Measurements from ENCODE around the gene KDM8.

The KDM8 gene

DNA sequence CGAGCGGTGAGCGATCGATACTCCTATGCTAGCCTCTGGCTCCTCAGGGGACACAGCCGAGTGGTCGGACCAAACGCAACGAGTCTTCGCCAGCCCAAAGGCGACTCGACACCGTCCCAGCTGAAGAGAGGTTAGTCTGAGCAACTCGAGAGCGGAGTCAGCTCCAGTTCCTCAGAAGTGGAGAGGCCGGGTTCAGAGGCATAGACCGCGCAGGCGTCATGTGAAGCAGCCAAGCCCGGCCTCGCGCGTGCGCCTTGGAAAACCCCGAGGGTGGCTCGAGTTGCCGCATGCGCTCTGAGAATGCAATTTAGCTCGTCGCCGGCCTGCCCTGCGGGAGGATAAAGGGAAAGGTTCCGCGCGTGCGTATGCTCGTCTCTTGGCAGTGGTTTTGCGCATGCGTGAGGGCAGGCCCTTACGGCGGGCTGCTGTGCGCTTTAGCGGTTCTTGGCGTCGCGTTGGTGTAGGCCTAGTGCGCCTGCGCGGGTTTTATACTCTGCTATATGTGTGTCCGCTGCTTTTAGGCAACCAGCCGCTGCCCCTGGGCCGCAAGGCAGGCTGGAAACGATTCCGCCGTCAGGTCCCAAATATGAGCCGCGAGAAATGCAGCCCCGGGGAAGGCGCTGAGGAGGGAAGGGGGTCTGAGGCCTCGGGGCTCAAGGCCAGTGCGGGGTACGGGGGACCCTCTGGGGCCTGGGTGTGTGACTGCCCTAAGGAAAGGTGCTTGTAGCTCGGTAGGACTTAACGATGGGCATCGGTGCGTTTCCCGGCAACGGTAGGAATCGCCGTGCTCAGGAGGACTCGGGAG, at the start of gene KDM8:
Gene KDM8 (plus strand): TSS at position 20 of the 805 bp plus-strand sequence. CDS start 6,598 bp downstream, outside the sequence.
- DNase-seq = peak; percentile 84 to 100 (median 98)

DNA sequence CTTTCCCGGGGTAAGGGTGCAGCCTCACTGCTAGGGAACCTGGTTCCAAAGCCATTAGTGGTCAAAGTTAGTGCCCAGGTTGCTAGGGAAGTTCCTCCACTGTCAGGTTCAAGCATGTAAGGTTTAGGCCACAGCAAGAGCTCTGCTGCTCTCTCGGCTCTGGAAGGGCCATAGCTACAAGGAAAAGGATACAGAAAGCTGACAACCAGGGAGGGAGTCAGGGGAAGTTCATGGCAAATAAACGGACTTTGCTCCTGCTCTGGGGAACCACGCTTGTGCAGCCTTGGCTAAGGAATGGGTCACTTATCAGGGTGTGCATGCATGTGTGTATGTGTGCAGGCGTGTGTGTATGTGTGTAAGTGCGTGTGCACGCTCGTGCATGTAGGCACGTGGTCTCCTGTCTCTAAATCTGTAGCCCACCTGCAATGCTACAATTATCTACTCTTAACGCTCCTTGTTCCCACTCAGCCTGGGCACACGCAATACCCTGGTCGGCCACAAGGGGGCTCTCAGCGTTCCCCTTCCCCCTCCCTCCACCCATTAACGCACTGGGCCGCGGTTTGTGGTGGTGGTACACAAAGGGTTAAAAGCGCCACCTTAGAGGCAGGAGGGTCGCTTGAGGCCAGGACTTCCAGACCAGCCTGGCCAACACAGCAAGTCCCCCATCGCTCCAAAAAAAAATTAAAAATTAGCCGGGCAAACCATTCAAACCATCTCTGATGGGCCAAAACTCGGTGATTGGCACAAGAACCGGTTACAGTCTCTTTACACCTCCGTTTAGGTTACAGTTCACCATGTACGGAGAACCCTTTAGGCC, 48.4 kb upstream of the KDM8 start:
- DNase-seq = peak in 22 of 58 donors; percentile 0 to 54 (median 6)

DNA sequence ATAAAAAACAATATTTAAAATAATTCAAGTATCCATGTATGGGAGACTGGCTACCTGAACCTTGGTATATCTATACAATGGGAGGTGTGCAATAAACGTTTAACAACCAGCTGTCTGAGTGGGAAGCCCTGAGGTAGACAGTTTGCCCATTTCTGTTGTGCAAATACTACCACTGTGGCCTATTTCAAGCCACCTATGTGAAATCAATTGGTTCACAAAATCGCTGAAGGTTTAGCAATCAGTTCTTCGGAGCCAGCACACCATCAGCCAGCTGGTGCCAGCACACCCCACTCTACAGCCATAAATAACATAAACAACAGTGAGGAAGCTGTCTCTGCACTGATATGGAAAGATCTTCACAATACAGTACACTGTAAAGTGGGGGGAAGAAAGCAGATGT, 46.7 kb upstream of the KDM8 start:
- peak in 1 of 58 donors; percentile 3 for DNase-seq

DNA sequence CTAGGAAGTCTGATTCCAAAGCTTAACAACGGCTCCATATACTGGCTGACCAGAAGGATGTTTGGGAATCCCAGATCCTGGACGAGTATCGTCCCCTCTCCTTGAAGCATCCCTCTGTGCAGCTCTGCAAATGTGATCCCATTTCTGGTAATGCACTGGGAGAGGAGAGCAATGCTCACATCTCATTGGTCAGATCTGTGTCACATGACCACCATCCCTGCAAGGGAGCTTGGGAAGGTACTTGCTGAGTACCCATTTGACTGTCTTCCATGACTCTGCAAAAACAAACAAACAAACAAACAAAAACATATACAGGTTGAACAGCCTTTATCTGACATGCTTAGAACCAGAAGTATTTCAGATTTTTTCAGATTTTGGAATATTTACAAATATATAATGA, 41.9 kb upstream of the KDM8 start:
- DNase-seq = no peak

DNA sequence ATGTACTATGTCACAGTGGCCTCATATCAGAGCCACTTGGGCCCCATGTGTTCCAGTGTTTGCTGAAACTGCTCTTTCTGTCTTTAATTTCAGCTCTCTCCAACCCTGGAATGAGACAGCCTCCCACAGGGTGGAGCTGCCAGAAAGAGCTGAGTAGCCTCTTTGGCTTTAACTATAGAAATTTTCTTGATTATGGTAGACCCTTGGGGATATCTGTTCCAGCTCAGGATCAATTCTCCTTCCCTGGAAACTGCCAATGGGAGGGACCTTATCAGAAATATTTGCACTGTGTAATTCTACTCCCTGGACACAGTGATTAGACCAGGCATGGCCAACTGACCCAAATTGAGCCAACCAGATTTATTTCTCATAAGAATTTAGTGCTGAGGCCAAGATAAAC, 39.0 kb upstream of the KDM8 start:
- no peak for DNase-seq

DNA sequence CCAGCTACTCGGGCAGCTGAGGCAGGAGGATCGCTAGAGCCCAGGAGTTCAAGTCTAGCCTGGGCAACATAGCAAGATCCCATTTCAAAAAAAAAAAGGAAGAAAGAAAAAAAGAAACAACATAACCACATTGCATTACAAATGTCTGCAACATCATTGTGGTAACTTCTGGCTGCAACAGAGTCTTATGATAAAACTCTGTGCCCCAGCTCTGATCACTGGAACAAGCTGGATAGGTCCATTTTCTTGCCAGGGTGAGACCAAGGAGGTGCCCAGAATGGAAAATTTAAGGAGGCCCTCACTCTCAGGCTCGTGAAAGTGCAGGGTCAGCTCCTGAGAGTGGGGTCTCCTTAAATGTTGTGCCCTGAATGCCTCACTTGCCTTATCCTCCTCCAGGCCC, 37.8 kb upstream of the KDM8 start:
- no peak for DNase-seq

DNA sequence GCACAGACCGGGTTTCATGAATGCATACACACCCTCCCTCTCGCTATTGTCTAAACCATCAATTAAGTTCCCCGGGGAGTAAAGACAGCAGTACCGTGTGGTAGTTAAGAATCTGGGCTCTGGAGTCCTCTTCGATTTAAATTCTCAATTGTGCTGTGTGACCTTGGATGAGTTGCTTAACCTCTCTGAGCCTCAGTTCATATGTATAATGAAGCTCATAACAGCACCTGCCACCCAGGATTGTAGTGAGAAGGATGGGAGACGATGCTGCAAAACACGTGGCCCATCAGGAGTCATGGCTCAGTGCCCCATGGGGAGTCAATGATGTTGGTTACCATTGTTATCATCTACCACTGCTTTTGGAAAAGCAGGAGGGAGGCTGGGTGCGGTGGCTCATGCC, 34.5 kb upstream of the KDM8 start:
- DNase-seq = no peak

DNA sequence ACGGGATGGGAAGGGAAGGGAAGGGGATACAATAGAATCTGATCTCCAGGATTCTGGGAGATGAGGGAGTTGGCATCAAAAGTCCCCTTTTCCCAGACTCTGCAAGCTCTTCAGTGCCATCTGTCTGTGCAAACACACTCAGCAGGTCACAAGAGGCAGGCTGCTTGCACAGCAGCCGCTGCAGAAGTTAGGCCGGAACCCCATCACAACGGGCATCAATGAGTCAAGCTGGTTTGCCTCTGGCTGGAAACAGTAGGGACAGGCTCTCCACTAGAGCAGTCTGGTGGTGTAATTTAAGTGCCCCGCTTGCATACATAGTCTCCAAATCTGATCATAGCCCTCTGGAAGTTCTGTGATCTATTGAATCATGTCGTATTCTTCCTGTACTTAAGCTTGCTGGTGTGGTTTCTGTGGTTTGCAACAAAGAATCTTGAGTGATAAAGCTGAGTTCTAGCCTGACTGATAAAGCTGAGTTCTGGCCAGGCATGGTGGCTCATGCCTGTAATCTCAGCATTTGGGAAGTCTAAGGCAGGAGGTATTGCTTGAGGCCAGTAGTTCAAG, 33.7 kb upstream of the KDM8 start:
- DNase-seq = no peak

DNA sequence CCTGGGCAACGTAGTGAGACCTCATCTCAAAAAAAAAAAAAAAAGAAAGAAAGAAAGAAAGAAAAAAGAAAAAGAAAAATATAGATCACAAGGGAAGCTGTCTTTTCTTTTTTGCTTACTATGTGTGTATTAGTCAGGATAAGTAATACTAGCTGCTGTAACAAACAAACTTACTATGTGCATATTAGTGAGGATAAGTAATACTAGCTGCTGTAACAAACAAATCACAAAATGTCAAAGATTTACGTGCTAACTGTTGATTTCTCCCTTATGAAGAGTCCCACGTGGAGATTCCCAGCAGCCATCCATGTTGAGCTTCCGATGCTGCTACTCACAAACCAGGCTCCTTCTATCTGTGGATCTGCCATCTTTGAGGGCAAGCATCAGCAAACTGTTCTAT, 31.7 kb upstream of the KDM8 start:
- DNase-seq = no peak

DNA sequence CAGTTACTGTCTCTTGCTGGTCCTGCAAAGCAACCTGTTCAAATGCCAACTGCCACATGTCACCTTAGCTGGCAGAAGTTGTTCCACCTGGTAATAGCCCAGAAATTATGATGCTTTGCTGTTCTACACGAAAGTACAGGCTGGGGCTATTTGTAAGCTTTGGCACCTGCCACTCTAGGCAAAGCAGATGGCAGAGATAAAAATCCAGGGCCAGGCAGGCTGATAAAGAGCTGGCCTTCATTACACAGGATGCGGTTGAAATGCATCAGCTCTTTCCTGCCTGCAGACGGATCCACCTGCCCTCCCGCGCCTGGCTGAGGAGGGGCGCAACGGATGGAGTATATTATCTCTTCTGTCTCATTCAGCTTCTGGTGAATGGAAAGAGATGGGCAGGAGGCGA, 29.3 kb upstream of the KDM8 start:
- DNase-seq = no peak

DNA sequence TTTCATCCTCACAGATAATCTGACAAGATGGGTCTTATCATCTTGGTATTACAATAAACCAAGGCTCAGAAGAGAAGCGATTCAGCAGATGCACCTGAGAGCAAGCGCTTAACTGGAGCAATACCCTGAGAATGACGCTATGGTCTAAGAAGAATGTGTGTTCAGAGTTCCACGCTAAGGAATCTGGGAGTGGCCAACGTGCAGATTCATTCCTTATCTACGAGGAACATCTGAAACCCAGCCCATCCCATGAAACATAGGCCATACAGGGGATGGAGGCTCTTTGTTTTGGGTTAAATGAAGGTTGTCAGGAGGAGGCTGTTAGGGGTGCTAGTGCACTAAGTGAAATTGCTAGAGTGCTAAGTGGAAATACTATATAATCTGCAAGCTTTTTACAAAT, 28.5 kb upstream of the KDM8 start:
- no peak for DNase-seq

DNA sequence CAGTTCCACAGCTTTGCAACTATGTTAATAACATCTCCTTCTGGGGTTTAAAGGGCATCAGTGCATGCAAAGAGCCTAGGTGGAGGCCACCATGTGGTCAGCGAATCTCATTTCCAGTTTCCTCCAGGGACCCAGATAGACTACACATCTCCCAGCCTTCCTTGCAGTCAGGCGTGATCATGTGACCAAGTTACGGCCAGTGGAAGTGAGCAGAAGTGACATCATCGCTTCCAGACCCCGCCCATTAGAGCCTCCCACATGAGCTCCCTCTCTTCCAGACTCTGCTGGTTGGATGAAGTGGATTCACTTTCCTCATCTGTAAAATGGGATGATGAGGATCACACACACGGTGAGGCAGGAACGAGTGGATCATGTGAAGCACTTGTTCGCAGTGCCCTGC, 27.4 kb upstream of the KDM8 start:
- no peak for DNase-seq

DNA sequence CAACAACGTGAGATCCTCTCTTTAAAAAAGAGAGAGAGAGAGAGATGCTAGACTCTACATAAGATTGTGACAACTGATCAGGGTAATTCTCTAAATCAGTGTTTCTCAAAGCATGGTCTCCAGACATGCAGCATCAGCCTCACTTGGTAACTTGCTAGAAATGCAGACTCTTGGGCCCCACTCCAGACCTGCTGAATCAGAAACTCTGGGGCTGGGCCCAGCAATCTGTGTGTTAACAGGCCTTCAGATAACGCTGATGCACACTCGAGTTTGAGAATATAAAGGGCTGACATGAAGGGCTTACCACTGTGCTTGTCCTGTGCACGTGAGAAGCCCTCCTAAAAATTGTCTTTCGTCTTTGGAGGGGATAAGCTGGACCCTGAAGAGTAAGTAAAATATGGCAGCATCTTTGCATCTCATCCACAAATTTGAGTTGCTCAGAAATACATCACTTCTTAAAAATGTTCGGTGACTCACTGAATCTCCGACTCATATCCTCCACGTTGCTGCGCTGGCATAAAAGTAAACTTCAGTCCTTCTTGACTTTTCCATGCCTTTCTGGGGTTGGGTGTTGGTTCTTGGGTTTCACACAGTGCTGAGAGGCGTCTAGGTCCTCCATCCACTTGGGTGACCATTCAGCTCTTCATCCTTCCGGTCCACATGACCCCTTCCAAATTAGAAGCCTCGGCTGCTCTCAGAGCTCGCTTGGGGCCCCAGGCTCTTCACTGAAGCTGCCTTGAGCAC, 26.1 kb upstream of the KDM8 start:
- no peak for DNase-seq

DNA sequence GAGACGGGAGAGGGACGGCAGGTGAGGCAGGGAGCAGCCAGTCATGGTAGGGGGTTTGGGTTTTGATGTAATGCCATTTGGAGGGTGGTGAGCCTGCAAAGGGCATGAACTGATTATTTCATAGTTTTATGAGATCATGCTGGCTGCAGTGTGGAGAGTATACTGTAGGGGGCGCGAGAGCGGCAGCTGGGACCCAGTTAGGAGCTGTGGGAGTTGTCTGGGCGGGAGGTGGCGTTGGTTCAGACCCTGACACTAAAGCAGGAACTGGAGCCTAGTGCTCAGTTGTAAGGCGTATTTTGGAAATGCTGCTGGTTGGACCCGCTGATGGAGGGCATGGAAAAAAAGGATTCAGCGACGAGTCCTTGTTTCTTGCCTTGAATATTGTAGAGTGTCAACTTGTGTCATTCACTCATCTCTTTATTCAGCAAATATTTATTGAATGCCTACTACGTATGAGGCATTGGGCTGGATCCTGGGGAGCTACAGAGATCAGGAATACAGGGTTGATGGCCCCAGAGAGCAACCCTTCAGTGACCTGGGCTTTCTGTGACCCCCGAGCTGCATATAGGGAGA, 23.7 kb upstream of the KDM8 start:
- peak in 44 of 58 donors; percentile 1 to 69 (median 18) for DNase-seq

DNA sequence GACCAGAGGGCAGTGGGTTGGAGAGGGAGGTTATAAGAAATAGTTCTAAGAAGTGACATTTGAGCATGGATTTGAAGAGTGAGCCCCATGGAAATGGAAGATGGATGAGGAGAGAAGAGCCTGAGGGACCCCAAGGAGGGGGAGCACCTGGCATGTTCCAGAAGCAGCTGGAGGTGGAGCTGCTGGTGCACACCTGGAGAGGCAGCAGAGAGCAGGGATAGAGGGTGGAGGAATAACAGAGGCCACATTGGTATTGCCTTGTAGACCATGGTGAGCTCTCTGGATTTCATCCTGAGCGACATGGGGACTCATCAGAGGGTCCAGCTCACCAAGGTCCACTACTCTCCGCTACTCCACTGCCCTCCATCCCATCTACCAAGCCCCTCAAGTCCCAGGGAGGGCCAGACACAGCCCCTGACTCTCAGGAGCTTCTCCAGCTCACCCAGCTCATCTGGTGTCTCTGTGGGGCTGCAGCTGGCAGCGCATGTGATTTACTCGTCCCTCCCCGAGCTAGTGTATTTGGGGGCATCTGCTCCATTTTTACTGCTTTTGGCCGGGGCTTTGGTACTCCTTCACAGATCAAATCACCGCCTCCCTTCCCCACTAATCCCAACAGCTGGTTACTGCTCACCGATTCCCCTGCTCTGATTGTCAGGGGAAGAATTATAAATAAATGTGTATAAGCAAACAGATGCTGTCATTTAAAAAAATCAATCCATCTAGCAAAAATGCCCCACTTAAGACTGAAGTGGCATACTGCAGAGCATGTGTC, 22.1 kb upstream of the KDM8 start:
- DNase-seq = peak in 1 of 58 donors; percentile 2

DNA sequence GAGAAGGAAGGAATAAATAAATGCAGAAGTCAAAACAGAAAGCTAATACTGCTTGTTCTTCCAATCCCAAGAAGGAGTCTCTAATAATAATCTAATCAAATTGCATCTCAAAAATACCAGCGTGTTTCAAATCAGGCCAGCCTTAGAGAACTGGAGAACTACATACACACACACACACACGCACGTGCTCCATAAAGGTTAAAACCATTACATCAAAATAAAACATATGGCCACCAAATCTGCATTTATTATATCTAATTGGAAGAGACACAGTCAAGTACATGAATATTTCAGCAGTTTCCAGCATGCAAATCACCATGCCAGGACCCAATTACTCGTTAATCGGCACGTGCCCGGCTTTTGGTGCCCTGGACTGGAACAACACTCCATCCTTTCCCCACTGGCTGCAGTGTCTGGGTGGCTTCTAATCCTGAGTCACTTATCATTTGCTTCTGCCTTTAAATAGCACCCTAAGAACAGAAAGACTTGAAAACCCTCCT, 20.4 kb upstream of the KDM8 start:
- no peak for DNase-seq

DNA sequence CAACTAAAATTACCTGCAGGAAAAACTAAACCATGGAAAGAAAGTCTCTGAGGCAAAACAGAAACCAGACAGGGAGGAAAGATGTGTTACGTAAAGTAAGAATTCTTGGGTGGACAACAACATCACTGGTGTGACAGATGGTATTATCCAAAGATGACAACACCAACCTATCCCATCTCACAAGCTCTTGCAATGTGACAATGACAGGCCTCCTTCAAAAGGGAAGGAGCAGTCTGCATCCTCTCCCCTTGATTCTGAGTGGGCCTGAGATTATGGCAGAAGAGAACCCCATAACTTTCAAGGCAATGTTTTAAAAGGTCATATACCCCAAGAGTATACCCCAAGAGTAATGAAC, 17.6 kb upstream of the KDM8 start:
- DNase-seq = no peak

DNA sequence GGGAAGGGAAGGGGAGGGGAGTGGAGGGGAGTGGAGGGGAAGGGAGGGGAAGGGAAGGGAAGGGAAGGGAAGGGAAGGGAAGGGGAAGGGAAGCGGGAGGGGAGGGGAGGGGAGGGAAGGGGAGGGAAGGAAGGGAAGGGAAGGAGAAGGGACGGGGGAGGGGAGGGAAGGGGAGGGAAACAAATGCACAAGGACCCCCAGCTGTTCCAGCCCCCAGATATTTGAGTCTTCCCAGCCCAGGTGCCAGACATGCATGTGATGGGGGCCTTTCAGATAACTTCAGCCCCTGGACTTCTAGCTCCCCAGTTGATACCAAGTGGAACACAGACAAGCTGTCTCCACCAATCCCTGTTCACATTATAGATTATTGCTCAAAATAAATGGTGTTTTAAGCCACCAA, 14.7 kb upstream of the KDM8 start:
- no peak for DNase-seq

DNA sequence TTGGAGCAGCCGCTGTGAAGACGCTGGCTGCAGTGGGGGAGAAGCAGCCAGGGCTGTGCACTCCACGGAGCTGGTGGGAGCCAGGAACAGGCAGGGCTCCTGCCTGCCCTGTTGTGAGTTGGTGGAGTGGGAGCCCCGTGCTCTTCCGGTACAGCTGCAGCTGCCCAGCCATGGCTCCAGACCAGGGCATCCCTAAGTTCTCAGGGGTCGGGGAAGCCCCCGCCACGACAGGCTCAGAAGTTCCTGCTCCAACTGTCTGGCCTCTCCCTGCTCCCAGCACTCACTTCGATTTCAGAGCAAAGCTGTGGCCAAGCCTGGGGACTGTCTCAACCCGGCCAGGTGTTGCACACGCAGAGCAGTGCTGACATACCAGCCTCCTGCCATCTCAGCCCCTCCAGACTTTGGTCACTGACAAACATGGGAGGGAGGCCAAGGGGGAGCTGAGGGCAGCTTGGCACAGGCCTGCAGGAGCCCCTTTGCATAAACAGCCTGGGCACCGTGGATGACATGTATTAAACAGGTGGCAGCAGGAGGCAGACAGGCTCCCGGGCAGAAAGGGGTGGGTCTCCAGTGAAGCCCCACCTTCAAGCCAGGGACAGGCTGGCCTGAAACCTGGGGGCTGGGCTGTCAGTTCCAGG, 13.9 kb upstream of the KDM8 start:
- DNase-seq = no peak
